Liver (tissue), 9 donors: ENCODE data around the gene CPA2. TPM values are rescaled to one million over a fixed set of nuclear protein-coding genes. Genes with fewer than 3 reads are reported as not detected.

ENCODE experiments used
- DNase-seq: peaks from one replicate; pipeline ENCODE4 v3.0.0-alpha.2; 2017; ENCODE audit warnings: low spot score
- H3K27ac ChIP-seq, 2 donors: one replicate each; pipeline ENCODE4 v1.7.0; 2013; ENCODE audit warnings: inconsistent platforms in 2 of 2, low read length in 2 of 2, control low read depth in 1 of 2, low read depth in 1 of 2, mild to moderate bottlenecking in 1 of 2
- H3K27me3 ChIP-seq, 4 donors: one replicate each; pipeline versions ENCODE4 v1.6.1 to v1.7.0; 2013; ENCODE audit warnings: low read length in 3 of 4, inconsistent platforms in 1 of 4, mild to moderate bottlenecking in 1 of 4, moderate library complexity in 1 of 4; ENCODE audit not compliant: control insufficient read depth in 4 of 4, insufficient read depth in 4 of 4
- H3K36me3 ChIP-seq, 4 donors: one replicate each; pipeline versions ENCODE4 v1.6.1 to v1.7.0; 2013; ENCODE audit warnings: low read length in 3 of 4, mild to moderate bottlenecking in 3 of 4, low read depth in 1 of 4, moderate library complexity in 1 of 4; ENCODE audit not compliant: control insufficient read depth in 4 of 4, insufficient read depth in 3 of 4
- H3K4me1 ChIP-seq, 4 donors: one replicate each; pipeline versions ENCODE4 v1.6.1 to v1.7.0; 2013; ENCODE audit warnings: low read length in 3 of 4, mild to moderate bottlenecking in 3 of 4, moderate library complexity in 1 of 4; ENCODE audit not compliant: control insufficient read depth in 4 of 4, insufficient read depth in 4 of 4
- H3K4me3 ChIP-seq, 3 donors: one replicate each; pipeline versions ENCODE4 v1.6.1 to v1.7.0; 2013; ENCODE audit warnings: low read length in 3 of 3, control low read depth in 1 of 3, low read depth in 1 of 3, mild to moderate bottlenecking in 1 of 3
- H3K9ac ChIP-seq, 2 donors: one replicate each; pipeline ENCODE4 v1.7.0; 2013; ENCODE audit warnings: low read length in 2 of 2, mild to moderate bottlenecking in 2 of 2, moderate library complexity in 2 of 2, control low read depth in 1 of 2, low read depth in 1 of 2
- H3K9me3 ChIP-seq, 4 donors: one replicate each; pipeline versions ENCODE4 v1.6.1 to v1.7.0; 2013; ENCODE audit warnings: low read length in 3 of 4; ENCODE audit not compliant: control insufficient read depth in 4 of 4
- ATF3 ChIP-seq: IDR thresholded peaks from 2 replicates; pipeline ENCODE4 v1.6.1; 2016; ENCODE audit warnings: antibody characterized with exemption
- CTCF ChIP-seq: fragments of 150-350 bp; IDR thresholded peaks from 2 replicates; pipeline ENCODE4 v1.5.1; 2017; ENCODE audit warnings: improper control_type of control experiment, low read depth, low read length; ENCODE audit not compliant: missing input control
- EGR1 ChIP-seq, 2 donors: IDR thresholded peaks; 2 replicates each; pipeline ENCODE4 v1.6.1; 2016 to 2018; ENCODE audit warnings: antibody characterized with exemption in 2 of 2, low read depth in 2 of 2
- FOXA1 ChIP-seq: IDR thresholded peaks from 2 replicates; pipeline ENCODE4 v1.6.1; 2016; ENCODE audit warnings: antibody characterized with exemption
- FOXA2 ChIP-seq: IDR thresholded peaks from 2 replicates; pipeline ENCODE4 v1.6.1; 2016; ENCODE audit warnings: antibody characterized with exemption
- GABPA ChIP-seq, 2 donors: IDR thresholded peaks in 1 of 2; conservative IDR thresholded peaks in 1 of 2; 2 replicates each; pipeline ENCODE4 v1.6.1; 2016; ENCODE audit warnings: antibody characterized with exemption in 2 of 2, mild to moderate bottlenecking in 1 of 2, moderate library complexity in 1 of 2
- HNF4A ChIP-seq, 2 donors: conservative IDR thresholded peaks; 2 replicates each; pipeline ENCODE4 v1.6.1; 2016; ENCODE audit warnings: antibody characterized with exemption in 2 of 2, mild to moderate bottlenecking in 2 of 2
- HNF4G ChIP-seq: IDR thresholded peaks from 2 replicates; pipeline ENCODE4 v1.6.1; 2016; ENCODE audit warnings: antibody characterized with exemption
- JUND ChIP-seq, 2 donors: IDR thresholded peaks; 2 replicates each; pipeline ENCODE4 v1.6.1; 2016; ENCODE audit warnings: antibody characterized with exemption in 2 of 2
- MAX ChIP-seq: IDR thresholded peaks from 2 replicates; pipeline ENCODE4 v1.6.1; 2016; ENCODE audit warnings: antibody characterized with exemption
- NR2F2 ChIP-seq: IDR thresholded peaks from 2 replicates; pipeline ENCODE4 v1.6.1; 2016; ENCODE audit warnings: antibody characterized with exemption
- RAD21 ChIP-seq, 2 donors: IDR thresholded peaks; 2 replicates each; pipeline ENCODE4 v1.6.1; 2016; ENCODE audit warnings: antibody characterized with exemption in 2 of 2, mild to moderate bottlenecking in 2 of 2
- REST ChIP-seq: IDR thresholded peaks from 2 replicates; pipeline ENCODE4 v1.6.1; 2016; ENCODE audit warnings: antibody characterized with exemption, mild to moderate bottlenecking
- RXRA ChIP-seq, 2 donors: IDR thresholded peaks; 2 replicates each; pipeline ENCODE4 v1.6.1; 2017 to 2018; ENCODE audit warnings: antibody characterized with exemption in 2 of 2, mild to moderate bottlenecking in 1 of 2
- SP1 ChIP-seq: IDR thresholded peaks from 2 replicates; pipeline ENCODE4 v1.6.1; 2018; ENCODE audit warnings: antibody characterized with exemption, mild to moderate bottlenecking
- TAF1 ChIP-seq: conservative IDR thresholded peaks from 2 replicates; pipeline ENCODE4 v1.6.1; 2016; ENCODE audit warnings: antibody characterized with exemption, mild to moderate bottlenecking
- YY1 ChIP-seq: IDR thresholded peaks from 2 replicates; pipeline ENCODE4 v1.6.1; 2016; ENCODE audit warnings: antibody characterized with exemption, mild to moderate bottlenecking
- ZBTB33 ChIP-seq: IDR thresholded peaks from 2 replicates; pipeline ENCODE4 v1.6.1; 2016; ENCODE audit warnings: antibody characterized with exemption
- WGBS: extraction: QIAGEN DNeasy Blood & Tissue Kit; methylation state at CpG from one replicate; pipeline ENCODE4 v1.1.7; 2013; 5-methylcytosine and 5-hydroxymethylcytosine counted together
- polyA plus RNA-seq, 2 donors: library from polyadenylated mRNA; stranded (reverse) in 1 of 2; unstranded in 1 of 2; fragments of 200-250 nt in 1 of 2; fragments of >200 nt in 1 of 2; fragmentation: Nextera tagmentation in 1 of 2; extraction: Ambion mirVana in 1 of 2; gene quantifications; one replicate each; pipeline versions ENCODE4 v1.2.1 to v1.2.3, GENCODE V29; 2013 to 2015
- total RNA-seq, 2 donors: library from RNA; depleted of rRNA; stranded (reverse); fragments of >200 nt; gene quantifications; one replicate each; pipeline ENCODE4 v1.2.3, GENCODE V29; 2014
- donor health status: healthy.
- donor health status: healthy.
- donor health status: healthy.
- donor health status: healthy.
- donor health status: healthy.

CPA2 gene
- total and polyA plus RNA-seq, 4 donors = not detected

- no peak for DNase-seq
- H3K27ac ChIP-seq = no peak overlapping the region
- H3K27me3 ChIP-seq = no peaks in the 10 kb centered on the region
- WGBS = 54% methylated on average over 2 of the region's 2 CpGs
- H3K4me1 ChIP-seq = no peaks in the 10 kb centered on the region
- H3K9ac ChIP-seq = no peak overlapping the region
- no peaks in the 10 kb centered on the region for H3K36me3 ChIP-seq
- no peak for TF ChIP-seq NR2F2
- TF ChIP-seq EGR1 (IDR thresholded peaks at IDR 0.05; ENCODE audit: low read depth in 2 of 2) = no peak
- TF ChIP-seq FOXA2 = no peak
- no peak for TF ChIP-seq JUND (IDR thresholded peaks at IDR 0.05)
- TF ChIP-seq YY1 = no peak
- no peak for TF ChIP-seq TAF1
- no peak for TF ChIP-seq ZBTB33
- TF ChIP-seq GABPA (IDR thresholded peaks at IDR 0.05 in 1 of 2, conservative IDR thresholded peaks at IDR 0.05 in 1 of 2) = no peak
- TF ChIP-seq HNF4A (conservative IDR thresholded peaks at IDR 0.05) = no peak
- no peak for TF ChIP-seq RXRA (IDR thresholded peaks at IDR 0.05)
- no peak for TF ChIP-seq SP1
- TF ChIP-seq REST = no peak
- no peak for TF ChIP-seq MAX
- TF ChIP-seq CTCF = no peak
- TF ChIP-seq FOXA1 = no peak
- no peak for TF ChIP-seq RAD21 (IDR thresholded peaks at IDR 0.05)
- TF ChIP-seq HNF4G = no peak
- TF ChIP-seq ATF3 = no peak
- peaks cover 4 to 19% (median 7%) of the 10 kb centered on the region in 4 donors for H3K9me3 ChIP-seq
- peak overlapping the region in 1 of 3 donors; percentile 11 for H3K4me3 ChIP-seq
Measured at GRCh38 chr7:130262448-130262847, 4.2 kb upstream of the CPA2 start.
